Measurements from ENCODE around the gene KIAA1755.

Gene KIAA1755

DNA sequence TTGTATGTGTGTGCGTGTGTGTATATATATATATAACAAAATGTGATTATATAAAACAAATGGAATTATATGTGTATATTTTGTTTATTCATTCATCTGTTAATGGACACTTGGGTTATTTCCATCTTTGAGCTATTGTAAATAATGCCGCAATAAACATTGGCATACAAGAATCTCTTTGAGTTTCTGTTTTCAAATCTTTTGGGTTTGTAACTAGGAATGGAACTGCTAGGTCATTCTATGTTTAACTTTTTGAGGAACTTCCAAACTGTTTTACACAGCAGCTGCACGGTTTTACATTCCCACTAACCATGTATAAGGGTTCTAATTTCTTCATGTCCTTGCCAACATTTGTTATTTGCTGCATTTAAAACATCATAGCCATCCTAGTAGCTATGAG is 55.5 kb downstream of the KIAA1755 start:
- Histone ChIP-seq H3K9me3 (ENCODE audit: insufficient read depth, low read depth, low read length) (no peaks in the 10 kb centered on the region), H3K36me3 (ENCODE audit: insufficient read depth, low read length) (no peaks in the 10 kb centered on the region), H3K4me3 (ENCODE audit: low read length) (no peak overlapping the region), H3K9ac (ENCODE audit: low read depth, low read length) (no peak overlapping the region), H3K4me1 (ENCODE audit: insufficient read depth, low read length) (no peaks in the 10 kb centered on the region), H3K27ac (ENCODE audit: low read depth, low read length) (no peak overlapping the region), H3K27me3 (ENCODE audit: insufficient read depth, low read length) (no peaks in the 10 kb centered on the region)
- WGBS: 79% methylated on average over 2 of the region's 3 CpGs

DNA sequence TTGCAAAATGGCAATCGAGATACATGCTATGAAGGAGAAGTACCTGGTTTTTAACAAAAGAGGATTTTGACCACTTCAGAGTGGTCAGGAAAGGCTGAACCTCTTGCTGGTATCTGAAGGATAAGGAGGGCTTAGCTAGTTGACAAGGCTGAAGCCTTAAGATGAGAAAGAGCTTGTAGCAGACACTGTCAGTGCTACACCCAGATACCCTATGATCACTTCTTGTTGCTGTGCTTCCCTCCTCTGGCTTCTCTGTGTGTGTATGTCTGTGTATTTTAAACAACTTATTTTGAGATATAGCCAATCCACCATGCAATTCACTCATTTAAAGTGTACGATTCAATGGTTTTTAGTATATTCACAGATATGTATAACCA is 56.6 kb downstream of the KIAA1755 start:
- no peak overlapping the region for H3K9ac ChIP-seq (ENCODE audit: low read depth, low read length)
- no peaks in the 10 kb centered on the region for H3K9me3 ChIP-seq (ENCODE audit: insufficient read depth, low read depth, low read length)
- WGBS: 96% methylated on average over 2 of the region's 2 CpGs
- H3K36me3 ChIP-seq (ENCODE audit: insufficient read depth, low read length): no peaks in the 10 kb centered on the region
- H3K27ac ChIP-seq (ENCODE audit: low read depth, low read length): no peak overlapping the region
- H3K4me1 ChIP-seq (ENCODE audit: insufficient read depth, low read length): no peaks in the 10 kb centered on the region
- no peak overlapping the region for H3K4me3 ChIP-seq (ENCODE audit: low read length)
- no peaks in the 10 kb centered on the region for H3K27me3 ChIP-seq (ENCODE audit: insufficient read depth, low read length)

DNA sequence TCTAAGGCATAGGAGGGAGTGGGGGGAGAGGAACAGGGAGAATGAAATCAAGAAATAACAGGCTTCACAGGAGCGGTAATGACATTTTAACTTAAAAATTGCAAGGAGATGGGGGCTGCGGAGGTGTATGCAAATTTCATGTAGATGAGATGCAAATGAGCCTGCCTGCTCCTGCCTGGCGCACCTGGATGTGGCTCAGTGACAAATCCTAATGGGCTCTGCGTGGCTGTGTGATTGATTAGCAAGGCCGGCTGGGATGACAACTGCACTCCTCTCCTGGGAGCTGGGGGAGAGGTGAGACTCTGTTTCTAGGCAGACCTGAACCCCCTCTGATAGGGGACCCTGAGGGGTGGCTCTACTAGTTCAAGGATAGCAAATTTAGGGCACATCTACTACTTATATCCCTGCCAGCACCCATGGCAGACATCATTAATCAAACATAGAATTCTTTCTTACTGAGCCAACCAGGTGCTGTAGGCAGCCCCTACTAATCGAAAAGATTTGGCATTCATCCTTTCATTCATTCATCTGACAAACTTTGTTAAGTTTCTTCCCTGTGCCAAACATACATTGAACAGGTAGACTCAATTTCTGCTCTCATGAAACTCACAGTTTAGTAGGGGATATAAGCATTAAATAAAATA is 57.1 kb downstream of the KIAA1755 start:
- no peak overlapping the region for H3K4me3 ChIP-seq (ENCODE audit: low read length)
- H3K27ac ChIP-seq (ENCODE audit: low read depth, low read length): no peak overlapping the region
- no peaks in the 10 kb centered on the region for H3K9me3 ChIP-seq (ENCODE audit: insufficient read depth, low read depth, low read length)
- no peaks in the 10 kb centered on the region for H3K27me3 ChIP-seq (ENCODE audit: insufficient read depth, low read length)
- no peak overlapping the region for H3K9ac ChIP-seq (ENCODE audit: low read depth, low read length)
- 81% methylated on average over 6 of the region's 6 CpGs for WGBS
- H3K4me1 ChIP-seq (ENCODE audit: insufficient read depth, low read length): no peaks in the 10 kb centered on the region
- no peaks in the 10 kb centered on the region for H3K36me3 ChIP-seq (ENCODE audit: insufficient read depth, low read length)

DNA sequence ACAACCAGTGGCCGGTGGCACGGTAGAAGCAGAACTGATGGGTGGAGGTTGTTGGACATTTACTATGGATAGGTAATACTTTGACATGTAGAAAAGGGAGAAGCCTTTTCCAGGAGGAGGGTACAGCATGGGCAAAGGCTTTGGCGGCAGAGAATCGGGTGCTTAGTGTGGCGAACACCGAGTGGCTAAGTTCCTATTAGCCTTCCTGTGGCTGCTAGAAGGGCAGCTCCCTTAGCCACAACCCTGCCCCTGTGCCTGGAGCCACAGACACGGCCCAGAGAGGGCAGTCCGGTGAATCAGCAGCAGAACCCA is 57.6 kb downstream of the KIAA1755 start:
- Histone ChIP-seq H3K4me3 (ENCODE audit: low read length) (no peak overlapping the region), H3K9ac (ENCODE audit: low read depth, low read length) (no peak overlapping the region), H3K36me3 (ENCODE audit: insufficient read depth, low read length) (no peaks in the 10 kb centered on the region), H3K4me1 (ENCODE audit: insufficient read depth, low read length) (0 out of 2 replicates have a peak, but pooled peaks cover 4% of the 10 kb centered on the region), H3K27me3 (ENCODE audit: insufficient read depth, low read length) (no peaks in the 10 kb centered on the region), H3K27ac (ENCODE audit: low read depth, low read length) (no peak overlapping the region), H3K9me3 (ENCODE audit: insufficient read depth, low read depth, low read length) (no peaks in the 10 kb centered on the region)
- 92% methylated on average over 8 of the region's 8 CpGs for WGBS

DNA sequence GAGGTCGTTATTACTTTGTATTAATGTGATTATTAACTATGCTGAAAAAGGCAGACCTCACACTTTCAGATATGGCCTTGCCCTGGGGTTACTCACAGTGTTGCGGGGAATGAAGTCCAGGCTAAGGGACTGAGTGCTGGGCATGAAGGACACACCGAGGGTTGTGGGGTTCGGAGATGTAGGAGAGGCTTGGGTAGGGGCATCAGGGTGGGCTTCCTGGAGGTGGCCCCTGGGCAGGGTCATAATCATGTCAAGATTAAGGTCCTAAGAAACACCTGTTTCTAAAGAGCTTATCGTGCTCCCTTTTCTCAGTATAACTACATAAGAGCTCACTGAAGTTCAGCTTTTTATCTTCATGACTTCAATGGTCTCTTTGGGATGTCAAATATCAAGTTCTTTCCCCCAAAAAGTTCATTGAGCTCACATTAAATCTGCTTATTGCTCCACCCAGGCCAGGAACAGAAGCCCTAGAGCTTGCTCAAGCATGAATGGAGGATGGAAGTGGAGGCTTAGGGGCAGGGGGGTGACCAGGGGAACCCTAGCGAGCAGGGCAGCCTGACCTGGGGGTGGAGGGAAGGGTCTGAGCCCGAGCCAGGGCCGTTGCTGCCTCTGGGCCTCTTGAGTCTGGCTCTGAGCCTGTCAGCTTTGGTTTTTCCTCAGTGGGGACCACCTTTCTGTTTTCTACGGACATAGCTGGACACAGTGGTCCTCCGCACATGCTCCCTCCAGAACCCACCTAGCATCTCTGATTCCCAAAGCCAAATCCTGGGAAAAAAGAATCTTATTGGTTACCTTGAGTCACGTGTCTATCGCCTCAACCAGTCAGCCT is 58.2 kb downstream of the KIAA1755 start:
- 0 out of 2 replicates have a peak, but pooled peaks cover 4% of the 10 kb centered on the region for H3K4me1 ChIP-seq (ENCODE audit: insufficient read depth, low read length)
- no peaks in the 10 kb centered on the region for H3K27me3 ChIP-seq (ENCODE audit: insufficient read depth, low read length)
- 97% methylated on average over 12 of the region's 12 CpGs for WGBS

DNA sequence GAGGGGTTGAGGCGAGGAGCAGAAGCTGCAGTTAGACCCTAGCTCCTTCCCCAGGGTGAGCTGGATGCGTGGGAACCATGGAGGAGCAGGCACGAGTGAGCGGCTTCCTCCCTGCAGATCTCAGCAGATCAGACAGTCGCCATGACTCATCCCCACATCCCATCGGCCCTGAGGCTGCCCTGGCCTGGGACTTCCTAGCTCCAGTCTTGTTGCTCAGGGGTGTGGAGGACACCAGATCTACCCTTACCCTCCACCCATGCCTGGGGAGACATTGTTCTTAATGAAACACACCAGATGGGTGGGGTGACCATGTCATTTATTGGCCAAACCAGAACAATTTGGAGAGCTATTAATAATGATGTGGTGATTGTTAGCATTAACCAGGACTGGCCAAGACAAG is 59.2 kb downstream of the KIAA1755 start:
- Histone ChIP-seq H3K4me3 (ENCODE audit: low read length) (no peak overlapping the region), H3K4me1 (ENCODE audit: insufficient read depth, low read length) (0 out of 2 replicates have a peak, but pooled peaks cover 4% of the 10 kb centered on the region), H3K9me3 (ENCODE audit: insufficient read depth, low read depth, low read length) (no peaks in the 10 kb centered on the region), H3K36me3 (ENCODE audit: insufficient read depth, low read length) (no peaks in the 10 kb centered on the region), H3K27ac (ENCODE audit: low read depth, low read length) (no peak overlapping the region), H3K9ac (ENCODE audit: low read depth, low read length) (no peak overlapping the region), H3K27me3 (ENCODE audit: insufficient read depth, low read length) (no peaks in the 10 kb centered on the region)
- WGBS: 80% methylated on average over 6 of the region's 6 CpGs

More for the DNA sequence above, 58.2 kb downstream of the KIAA1755 start:
- no peak overlapping the region for H3K9ac ChIP-seq (ENCODE audit: low read depth, low read length)
- H3K4me3 ChIP-seq (ENCODE audit: low read length): no peak overlapping the region
- no peaks in the 10 kb centered on the region for H3K9me3 ChIP-seq (ENCODE audit: insufficient read depth, low read depth, low read length)
- no peak overlapping the region for H3K27ac ChIP-seq (ENCODE audit: low read depth, low read length)
- no peaks in the 10 kb centered on the region for H3K36me3 ChIP-seq (ENCODE audit: insufficient read depth, low read length)

DNA sequence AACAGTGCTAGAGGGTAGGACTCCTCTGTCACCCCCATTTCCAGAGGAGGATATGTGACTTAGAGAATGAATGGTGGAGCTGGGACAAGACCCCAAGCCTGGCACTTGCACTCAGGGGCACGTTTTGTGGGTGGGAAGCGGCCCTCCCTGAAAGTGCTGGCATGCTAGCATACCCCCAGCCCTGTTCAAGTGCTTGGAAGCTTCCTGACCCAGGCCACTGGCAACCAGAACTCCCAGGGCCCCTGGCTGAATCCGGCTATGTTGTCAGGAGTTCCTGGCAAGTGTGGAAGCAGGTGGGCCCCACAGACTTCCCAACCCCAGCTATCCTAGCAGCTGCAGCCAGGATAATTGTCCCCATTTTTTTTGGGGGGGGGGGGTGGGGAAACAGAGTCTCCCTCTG is 59.9 kb downstream of the KIAA1755 start:
- WGBS: 82% methylated on average over 3 of the region's 3 CpGs
- no peak overlapping the region for H3K27ac ChIP-seq (ENCODE audit: low read depth, low read length)

DNA sequence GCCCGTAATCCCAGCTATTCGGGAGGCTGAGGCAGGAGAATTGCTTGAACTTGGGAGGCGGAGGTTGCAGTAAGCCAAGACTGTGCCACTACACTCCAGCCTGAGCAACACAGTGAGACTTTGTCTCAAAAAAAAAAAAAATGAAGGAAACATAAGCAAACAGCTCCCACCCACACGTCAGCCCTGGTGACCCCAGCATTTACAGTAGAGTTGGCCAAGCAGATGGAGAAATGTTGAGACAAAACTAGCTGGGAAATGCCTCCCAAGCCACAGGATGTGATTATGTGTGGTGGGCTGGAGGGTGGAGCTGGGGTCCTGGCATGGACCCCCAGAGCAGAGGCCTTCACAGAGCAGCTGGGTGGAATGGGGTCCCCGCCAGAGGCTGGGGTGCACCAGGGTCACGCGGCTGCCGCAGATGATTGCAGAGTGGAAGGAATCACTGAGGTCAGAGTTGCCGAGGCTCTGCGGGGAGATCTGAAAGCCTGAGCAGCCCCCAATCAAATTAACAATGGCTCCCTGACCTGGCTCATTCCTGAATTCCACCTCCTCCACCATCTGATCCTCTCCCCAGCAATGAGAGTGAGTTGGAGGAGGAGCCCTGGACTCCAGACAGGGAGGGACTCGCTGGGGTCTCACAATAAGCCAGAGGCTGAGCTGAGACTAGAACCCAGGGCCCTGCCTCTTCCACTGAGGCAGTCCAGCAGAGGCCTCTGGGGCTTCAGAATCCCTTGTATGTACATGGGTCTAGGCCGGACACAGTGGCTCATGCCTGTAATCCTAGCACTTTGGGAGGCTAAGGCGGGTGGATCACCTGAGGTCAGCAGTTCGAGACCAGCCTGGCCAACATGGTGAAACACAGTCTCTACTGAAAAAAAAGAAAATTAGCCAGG is 60.8 kb downstream of the KIAA1755 start:
- H3K27me3 ChIP-seq (ENCODE audit: insufficient read depth, low read length): no peaks in the 10 kb centered on the region
- H3K4me1 ChIP-seq (ENCODE audit: insufficient read depth, low read length): 0 out of 2 replicates have a peak, but pooled peaks cover 4% of the 10 kb centered on the region
- no peaks in the 10 kb centered on the region for H3K9me3 ChIP-seq (ENCODE audit: insufficient read depth, low read depth, low read length)
- no peak overlapping the region for H3K4me3 ChIP-seq (ENCODE audit: low read length)
- H3K36me3 ChIP-seq (ENCODE audit: insufficient read depth, low read length): no peaks in the 10 kb centered on the region
- no peak overlapping the region for H3K27ac ChIP-seq (ENCODE audit: low read depth, low read length)
- no peak overlapping the region for H3K9ac ChIP-seq (ENCODE audit: low read depth, low read length)
- 95% methylated on average over 14 of the region's 14 CpGs for WGBS

More for the DNA sequence above, 59.9 kb downstream of the KIAA1755 start:
- no peaks in the 10 kb centered on the region for H3K9me3 ChIP-seq (ENCODE audit: insufficient read depth, low read depth, low read length)
- no peak overlapping the region for H3K9ac ChIP-seq (ENCODE audit: low read depth, low read length)
- H3K36me3 ChIP-seq (ENCODE audit: insufficient read depth, low read length): no peaks in the 10 kb centered on the region
- H3K4me1 ChIP-seq (ENCODE audit: insufficient read depth, low read length): 0 out of 2 replicates have a peak, but pooled peaks cover 4% of the 10 kb centered on the region
- no peaks in the 10 kb centered on the region for H3K27me3 ChIP-seq (ENCODE audit: insufficient read depth, low read length)
- H3K4me3 ChIP-seq (ENCODE audit: low read length): no peak overlapping the region

DNA sequence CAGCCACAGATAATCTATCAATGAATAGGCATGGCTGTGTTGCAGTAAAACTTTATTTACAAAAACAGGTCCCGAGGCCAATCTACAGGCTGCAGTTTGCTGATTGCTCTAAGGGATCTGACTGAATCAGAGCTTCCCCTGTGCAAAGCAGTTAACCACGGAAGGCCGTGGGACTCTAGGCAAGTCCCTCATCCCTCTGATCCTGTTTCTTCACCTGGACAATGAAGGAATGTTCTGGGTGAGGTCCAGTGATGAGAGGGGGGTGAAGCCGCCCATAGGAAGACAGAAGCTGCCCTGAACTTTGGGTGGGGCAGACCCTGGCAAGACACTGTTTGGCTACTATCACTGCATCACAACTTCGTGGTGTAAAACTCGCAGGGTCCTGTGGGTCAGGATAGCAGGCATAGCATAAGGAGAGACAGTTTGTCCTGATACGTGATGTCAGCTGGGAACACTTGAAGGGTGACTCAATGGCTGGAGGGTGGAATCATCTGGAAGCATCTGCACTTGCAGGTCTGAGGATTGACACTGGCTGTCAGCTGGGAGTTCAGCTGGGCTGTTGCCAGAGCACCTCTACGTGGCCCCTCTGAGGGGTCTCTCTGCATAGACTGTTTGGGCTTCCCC is 62.2 kb downstream of the KIAA1755 start:
- no peaks in the 10 kb centered on the region for H3K27me3 ChIP-seq (ENCODE audit: insufficient read depth, low read length)
- no peaks in the 10 kb centered on the region for H3K36me3 ChIP-seq (ENCODE audit: insufficient read depth, low read length)
- H3K9ac ChIP-seq (ENCODE audit: low read depth, low read length): no peak overlapping the region
- no peak overlapping the region for H3K4me3 ChIP-seq (ENCODE audit: low read length)
- H3K4me1 ChIP-seq (ENCODE audit: insufficient read depth, low read length): 0 out of 2 replicates have a peak, but pooled peaks cover 4% of the 10 kb centered on the region
- H3K27ac ChIP-seq (ENCODE audit: low read depth, low read length): no peak overlapping the region
- no peaks in the 10 kb centered on the region for H3K9me3 ChIP-seq (ENCODE audit: insufficient read depth, low read depth, low read length)
- WGBS: 85% methylated on average over 8 of the region's 8 CpGs

DNA sequence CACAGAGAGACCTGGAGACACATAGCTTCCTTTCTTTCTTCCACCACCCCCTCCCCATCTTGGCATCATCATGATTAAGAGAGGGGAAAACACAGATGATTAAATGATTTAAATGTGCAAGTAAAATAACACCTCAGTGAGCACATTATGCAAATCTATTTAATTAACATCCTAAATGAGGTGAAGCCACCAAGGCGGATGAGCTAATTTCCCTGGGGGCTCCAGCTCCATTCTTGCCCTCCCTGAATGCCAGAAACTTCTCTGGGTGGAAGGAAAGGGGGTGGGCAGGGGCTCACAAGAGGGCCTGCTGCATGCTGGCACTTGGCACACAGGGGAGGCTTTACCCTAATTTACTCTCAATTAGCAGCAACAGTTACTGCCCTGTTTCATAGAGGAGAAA is 62.9 kb downstream of the KIAA1755 start:
- no peaks in the 10 kb centered on the region for H3K9me3 ChIP-seq (ENCODE audit: insufficient read depth, low read depth, low read length)
- H3K27me3 ChIP-seq (ENCODE audit: insufficient read depth, low read length): no peaks in the 10 kb centered on the region
- H3K27ac ChIP-seq (ENCODE audit: low read depth, low read length): no peak overlapping the region
- H3K4me1 ChIP-seq (ENCODE audit: insufficient read depth, low read length): 0 out of 2 replicates have a peak, but pooled peaks cover 4% of the 10 kb centered on the region
- WGBS: 60% methylated on average over 1 of the region's 1 CpG
- H3K36me3 ChIP-seq (ENCODE audit: insufficient read depth, low read length): no peaks in the 10 kb centered on the region
- no peak overlapping the region for H3K9ac ChIP-seq (ENCODE audit: low read depth, low read length)
- no peak overlapping the region for H3K4me3 ChIP-seq (ENCODE audit: low read length)

Data from HUES64 (cell line).